UCSD-AML1 (cell line): ENCODE results near the gene EIF2AK2.

Experiments used
- DNase-seq: peaks from one replicate; lab custom pipeline; 2025; ENCODE audit not compliant: unreplicated experiment; lab: John Stamatoyannopoulos, UW

Gene EIF2AK2

GRCh38 chr2:37171624-37171950 lies 14.8 kb upstream of the EIF2AK2 start:
- DNase-seq: no peak

- peak; percentile 12 for DNase-seq
Observed at GRCh38 chr2:37168217-37168981, 11.6 kb upstream of the EIF2AK2 start.

DNA sequence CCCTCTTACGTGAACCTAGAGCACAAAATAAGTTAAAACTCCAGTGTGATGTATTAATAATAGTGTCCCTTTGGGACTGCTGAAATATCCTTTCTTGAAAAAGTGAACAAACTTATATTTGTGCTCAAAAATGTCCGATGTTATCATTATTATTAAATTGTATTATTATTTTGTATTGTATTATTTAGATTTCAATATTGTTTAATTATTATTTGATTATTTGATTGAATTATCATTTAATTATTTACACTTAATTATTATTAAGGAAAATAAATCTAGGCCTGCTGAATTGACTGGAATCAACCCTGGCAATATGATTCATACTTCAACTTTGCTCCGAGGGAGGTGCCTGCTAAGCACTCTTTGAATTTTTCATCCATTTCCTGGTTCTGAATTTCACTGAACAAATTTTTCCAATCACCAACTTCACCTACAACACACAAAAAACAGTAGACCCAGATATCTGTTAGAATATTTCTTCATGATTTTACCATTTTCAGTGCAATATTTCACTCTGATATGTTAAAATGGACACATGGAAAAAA lies 10.9 kb upstream of the EIF2AK2 start:
- DNase-seq: no peak

DNA sequence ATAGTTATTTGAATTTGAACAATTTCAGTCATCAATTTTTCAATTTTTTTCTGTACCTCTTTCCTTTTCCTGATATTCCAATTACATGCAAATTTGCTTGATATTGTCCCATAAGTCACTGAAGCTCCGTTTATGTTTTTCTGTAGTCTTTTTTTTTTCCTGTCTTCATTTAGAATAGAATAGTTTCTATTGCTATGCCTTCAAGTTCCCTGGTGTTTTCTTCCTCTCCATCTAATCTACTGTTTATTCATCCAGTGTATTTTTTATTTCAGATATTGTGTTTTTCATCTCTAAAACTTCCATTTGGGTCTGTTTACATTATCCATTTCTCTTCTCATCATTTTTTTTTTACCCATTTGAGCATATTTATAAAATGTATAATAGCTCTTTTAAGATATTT lies 8.0 kb upstream of the EIF2AK2 start:
- no peak for DNase-seq

- DNase-seq: peak; percentile 62
Observed at GRCh38 chr2:37156071-37156856, 516 bp downstream of the EIF2AK2 start.

- DNase-seq: no peak
Observed at GRCh38 chr2:37154785-37155184, 2.0 kb downstream of the EIF2AK2 start.

- no peak for DNase-seq
Observed at GRCh38 chr2:37153224-37153623, 3.6 kb downstream of the EIF2AK2 start.

GRCh38 chr2:37149626-37150322 lies 7.0 kb downstream of the EIF2AK2 start:
- no peak for DNase-seq

GRCh38 chr2:37148325-37148724 lies 8.5 kb downstream of the EIF2AK2 start:
- no peak for DNase-seq

- no peak for DNase-seq
Observed at GRCh38 chr2:37146062-37146461, 10.7 kb downstream of the EIF2AK2 start.

- no peak for DNase-seq
Observed at GRCh38 chr2:37143974-37144373, 12.8 kb downstream of the EIF2AK2 start.

DNA sequence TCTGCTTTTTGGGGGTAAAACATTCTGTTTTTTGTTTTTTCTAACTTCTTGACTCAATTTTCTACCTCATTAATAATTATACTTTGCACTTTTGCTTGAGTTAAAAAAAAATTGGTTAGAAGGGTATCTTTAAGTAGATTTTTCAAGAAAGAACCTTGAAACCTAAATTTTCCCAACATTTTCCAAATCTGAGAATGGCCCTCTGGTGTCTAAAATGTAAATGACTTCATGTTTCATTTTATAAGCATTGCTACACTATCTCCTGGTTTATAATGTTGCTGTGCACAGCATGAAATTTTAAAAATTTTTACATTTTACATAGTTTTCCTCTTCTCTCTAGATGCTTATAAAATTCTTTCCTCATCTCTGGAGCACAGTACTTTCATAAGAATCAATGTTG lies 14.2 kb downstream of the EIF2AK2 start:
- no peak for DNase-seq

DNA sequence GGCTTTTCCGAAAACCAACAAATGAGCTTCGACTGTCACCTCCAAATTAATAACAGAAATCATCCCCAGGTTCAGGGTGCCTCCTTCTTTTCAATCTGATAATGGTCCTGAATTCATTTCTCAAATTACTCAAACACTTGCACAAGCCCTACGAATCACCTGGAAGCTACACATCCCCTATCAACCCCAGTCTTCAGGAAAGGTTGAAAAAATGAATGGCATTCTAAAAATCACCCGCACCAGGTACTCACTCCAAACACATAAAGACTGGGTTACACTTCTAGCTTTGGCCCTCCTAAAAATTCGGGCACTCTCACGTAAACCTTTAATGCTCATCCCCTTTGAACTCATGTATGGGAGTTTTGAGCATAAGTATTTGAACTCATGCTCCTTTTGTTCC lies 23.9 kb downstream of the EIF2AK2 start:
- no peak for DNase-seq

GRCh38 chr2:37125416-37125815 lies 31.4 kb downstream of the EIF2AK2 start:
- no peak for DNase-seq

GRCh38 chr2:37119157-37119556 lies 37.6 kb downstream of the EIF2AK2 start:
- DNase-seq: no peak

DNA sequence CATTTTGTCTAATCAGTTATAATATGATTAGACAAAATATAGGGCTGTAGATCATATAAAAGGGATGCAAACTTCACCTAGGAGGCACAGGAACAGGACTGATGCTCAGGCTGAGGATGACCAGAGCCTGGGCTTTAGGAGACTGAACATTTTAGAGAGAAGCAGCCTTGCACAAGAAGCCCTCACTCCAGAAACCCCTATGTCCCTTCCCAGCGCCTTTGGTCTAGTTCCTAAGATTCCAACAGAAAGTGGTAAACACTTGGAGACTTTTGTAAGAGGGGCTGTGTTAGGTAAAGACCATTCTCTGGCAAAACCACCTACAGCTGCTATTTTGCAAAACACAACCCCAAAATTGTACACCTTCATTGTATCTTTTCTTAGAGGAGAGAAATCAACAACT lies 39.2 kb downstream of the EIF2AK2 start:
- no peak for DNase-seq

GRCh38 chr2:37111958-37112357 lies 44.8 kb downstream of the EIF2AK2 start:
- no peak for DNase-seq

DNA sequence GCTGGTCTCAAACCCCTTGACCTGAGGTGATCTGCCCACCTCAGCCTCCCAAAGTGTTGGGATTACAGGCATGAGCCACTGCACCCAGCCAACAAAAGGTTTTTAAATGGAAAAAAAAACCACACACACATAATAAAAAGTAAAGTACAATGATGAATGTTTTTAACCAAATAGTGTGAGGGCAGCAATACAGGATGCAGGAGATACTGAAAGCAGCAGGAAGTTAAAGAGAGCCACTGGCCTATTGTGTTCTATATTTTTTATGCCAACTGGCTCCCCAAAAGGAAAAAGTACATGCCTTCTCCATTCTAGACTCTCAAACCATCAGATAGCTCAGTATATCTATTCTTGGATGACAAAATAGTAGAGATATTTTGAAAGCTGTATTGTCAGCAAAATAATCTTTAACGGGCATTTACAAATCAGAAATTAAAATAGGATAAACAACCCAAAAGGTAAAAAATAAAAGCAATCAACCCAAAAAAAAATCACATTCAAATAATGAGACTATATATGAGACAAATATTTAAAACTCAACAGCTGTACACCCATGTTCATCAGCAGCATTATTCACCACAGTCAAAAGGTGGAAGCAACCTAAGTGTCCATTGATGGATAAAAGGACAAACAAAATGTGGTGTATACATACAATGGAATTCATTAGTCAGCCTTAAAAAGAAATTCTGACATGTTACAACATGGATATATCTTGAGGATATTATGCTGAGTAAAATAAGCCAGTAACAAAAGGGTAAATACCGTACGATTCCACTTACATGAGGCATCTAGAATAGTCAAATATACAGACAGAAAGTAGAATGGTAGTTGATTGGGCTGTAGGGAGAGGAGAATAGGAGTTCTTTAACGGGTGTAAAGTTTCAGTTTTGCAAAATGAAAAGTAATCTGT lies 46.2 kb downstream of the EIF2AK2 start:
- no peak for DNase-seq

GRCh38 chr2:37109523-37109922 lies 47.3 kb downstream of the EIF2AK2 start:
- DNase-seq: no peak

GRCh38 chr2:37105150-37105549 lies 51.6 kb downstream of the EIF2AK2 start:
- no peak for DNase-seq

GRCh38 chr2:37104178-37104577 lies 52.6 kb downstream of the EIF2AK2 start:
- no peak for DNase-seq
